ENCODE data around the gene HNMT. TPM values are rescaled to one million over a fixed set of nuclear protein-coding genes. Genes with fewer than 3 reads are reported as not detected.
A peak's percentile ranks its signal among the peaks of the same experiment; 100 is the strongest.

The HNMT gene
- total and polyA plus RNA-seq, 2 of the 13 experiments (the other 11 are each of a cell fraction or from before 2014, with no cell fraction given): 279 to 309 TPM

DNA sequence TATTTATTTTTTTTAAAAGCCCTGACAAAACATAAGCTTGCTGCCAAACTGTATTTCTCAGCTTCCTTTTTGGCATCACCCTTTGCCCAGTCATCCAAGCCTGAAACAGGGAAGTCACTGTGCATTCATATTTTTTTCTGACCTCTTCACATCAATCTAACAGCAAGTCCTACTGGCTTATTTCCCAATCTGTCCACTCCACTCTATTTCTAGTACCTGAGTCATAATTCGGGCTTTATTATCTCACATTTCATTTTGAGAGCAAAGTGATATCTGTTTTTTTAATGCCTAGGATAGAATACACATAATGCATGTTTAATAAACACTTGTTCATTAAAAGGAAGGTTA lies 5.1 kb downstream of the HNMT start (continued):
- TF ChIP-seq, protein P1, sequence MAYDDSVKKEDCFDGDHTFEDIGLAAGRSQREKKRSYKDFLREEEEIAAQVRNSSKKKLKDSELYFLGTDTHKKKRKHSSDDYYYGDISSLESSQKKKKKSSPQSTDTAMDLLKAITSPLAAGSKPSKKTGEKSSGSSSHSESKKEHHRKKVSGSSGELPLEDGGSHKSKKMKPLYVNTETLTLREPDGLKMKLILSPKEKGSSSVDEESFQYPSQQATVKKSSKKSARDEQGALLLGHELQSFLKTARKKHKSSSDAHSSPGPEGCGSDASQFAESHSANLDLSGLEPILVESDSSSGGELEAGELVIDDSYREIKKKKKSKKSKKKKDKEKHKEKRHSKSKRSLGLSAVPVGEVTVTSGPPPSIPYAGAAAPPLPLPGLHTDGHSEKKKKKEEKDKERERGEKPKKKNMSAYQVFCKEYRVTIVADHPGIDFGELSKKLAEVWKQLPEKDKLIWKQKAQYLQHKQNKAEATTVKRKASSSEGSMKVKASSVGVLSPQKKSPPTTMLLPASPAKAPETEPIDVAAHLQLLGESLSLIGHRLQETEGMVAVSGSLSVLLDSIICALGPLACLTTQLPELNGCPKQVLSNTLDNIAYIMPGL (CRISPR knock-in tag; IDR thresholded peaks at IDR 0.05; ENCODE audit: borderline replicate concordance in 1 of 2, low read depth in 1 of 2): 0 out of 4 replicates have a peak, but pooled peaks have one; percentile 0 to 17
- 0 out of 2 replicates have a peak, but pooled peaks have one; percentile 11 for TF ChIP-seq PAF1 (CRISPR knock-in tag; IDR thresholded peaks at IDR 0.05)
- TF ChIP-seq, protein P2, sequence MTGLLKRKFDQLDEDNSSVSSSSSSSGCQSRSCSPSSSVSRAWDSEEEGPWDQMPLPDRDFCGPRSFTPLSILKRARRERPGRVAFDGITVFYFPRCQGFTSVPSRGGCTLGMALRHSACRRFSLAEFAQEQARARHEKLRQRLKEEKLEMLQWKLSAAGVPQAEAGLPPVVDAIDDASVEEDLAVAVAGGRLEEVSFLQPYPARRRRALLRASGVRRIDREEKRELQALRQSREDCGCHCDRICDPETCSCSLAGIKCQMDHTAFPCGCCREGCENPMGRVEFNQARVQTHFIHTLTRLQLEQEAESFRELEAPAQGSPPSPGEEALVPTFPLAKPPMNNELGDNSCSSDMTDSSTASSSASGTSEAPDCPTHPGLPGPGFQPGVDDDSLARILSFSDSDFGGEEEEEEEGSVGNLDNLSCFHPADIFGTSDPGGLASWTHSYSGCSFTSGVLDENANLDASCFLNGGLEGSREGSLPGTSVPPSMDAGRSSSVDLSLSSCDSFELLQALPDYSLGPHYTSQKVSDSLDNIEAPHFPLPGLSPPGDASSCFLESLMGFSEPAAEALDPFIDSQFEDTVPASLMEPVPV (CRISPR knock-in tag; IDR thresholded peaks at IDR 0.05): no peak
- TF ChIP-seq ZNF501 (CRISPR knock-in tag; IDR thresholded peaks at IDR 0.05): no peak
- no peak for TF ChIP-seq SATB2 (CRISPR knock-in tag; IDR thresholded peaks at IDR 0.05)
- TF ChIP-seq, protein P3, sequence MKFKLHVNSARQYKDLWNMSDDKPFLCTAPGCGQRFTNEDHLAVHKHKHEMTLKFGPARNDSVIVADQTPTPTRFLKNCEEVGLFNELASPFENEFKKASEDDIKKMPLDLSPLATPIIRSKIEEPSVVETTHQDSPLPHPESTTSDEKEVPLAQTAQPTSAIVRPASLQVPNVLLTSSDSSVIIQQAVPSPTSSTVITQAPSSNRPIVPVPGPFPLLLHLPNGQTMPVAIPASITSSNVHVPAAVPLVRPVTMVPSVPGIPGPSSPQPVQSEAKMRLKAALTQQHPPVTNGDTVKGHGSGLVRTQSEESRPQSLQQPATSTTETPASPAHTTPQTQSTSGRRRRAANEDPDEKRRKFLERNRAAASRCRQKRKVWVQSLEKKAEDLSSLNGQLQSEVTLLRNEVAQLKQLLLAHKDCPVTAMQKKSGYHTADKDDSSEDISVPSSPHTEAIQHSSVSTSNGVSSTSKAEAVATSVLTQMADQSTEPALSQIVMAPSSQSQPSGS (CRISPR knock-in tag; IDR thresholded peaks at IDR 0.05): no peak
- TF ChIP-seq, protein P4, sequence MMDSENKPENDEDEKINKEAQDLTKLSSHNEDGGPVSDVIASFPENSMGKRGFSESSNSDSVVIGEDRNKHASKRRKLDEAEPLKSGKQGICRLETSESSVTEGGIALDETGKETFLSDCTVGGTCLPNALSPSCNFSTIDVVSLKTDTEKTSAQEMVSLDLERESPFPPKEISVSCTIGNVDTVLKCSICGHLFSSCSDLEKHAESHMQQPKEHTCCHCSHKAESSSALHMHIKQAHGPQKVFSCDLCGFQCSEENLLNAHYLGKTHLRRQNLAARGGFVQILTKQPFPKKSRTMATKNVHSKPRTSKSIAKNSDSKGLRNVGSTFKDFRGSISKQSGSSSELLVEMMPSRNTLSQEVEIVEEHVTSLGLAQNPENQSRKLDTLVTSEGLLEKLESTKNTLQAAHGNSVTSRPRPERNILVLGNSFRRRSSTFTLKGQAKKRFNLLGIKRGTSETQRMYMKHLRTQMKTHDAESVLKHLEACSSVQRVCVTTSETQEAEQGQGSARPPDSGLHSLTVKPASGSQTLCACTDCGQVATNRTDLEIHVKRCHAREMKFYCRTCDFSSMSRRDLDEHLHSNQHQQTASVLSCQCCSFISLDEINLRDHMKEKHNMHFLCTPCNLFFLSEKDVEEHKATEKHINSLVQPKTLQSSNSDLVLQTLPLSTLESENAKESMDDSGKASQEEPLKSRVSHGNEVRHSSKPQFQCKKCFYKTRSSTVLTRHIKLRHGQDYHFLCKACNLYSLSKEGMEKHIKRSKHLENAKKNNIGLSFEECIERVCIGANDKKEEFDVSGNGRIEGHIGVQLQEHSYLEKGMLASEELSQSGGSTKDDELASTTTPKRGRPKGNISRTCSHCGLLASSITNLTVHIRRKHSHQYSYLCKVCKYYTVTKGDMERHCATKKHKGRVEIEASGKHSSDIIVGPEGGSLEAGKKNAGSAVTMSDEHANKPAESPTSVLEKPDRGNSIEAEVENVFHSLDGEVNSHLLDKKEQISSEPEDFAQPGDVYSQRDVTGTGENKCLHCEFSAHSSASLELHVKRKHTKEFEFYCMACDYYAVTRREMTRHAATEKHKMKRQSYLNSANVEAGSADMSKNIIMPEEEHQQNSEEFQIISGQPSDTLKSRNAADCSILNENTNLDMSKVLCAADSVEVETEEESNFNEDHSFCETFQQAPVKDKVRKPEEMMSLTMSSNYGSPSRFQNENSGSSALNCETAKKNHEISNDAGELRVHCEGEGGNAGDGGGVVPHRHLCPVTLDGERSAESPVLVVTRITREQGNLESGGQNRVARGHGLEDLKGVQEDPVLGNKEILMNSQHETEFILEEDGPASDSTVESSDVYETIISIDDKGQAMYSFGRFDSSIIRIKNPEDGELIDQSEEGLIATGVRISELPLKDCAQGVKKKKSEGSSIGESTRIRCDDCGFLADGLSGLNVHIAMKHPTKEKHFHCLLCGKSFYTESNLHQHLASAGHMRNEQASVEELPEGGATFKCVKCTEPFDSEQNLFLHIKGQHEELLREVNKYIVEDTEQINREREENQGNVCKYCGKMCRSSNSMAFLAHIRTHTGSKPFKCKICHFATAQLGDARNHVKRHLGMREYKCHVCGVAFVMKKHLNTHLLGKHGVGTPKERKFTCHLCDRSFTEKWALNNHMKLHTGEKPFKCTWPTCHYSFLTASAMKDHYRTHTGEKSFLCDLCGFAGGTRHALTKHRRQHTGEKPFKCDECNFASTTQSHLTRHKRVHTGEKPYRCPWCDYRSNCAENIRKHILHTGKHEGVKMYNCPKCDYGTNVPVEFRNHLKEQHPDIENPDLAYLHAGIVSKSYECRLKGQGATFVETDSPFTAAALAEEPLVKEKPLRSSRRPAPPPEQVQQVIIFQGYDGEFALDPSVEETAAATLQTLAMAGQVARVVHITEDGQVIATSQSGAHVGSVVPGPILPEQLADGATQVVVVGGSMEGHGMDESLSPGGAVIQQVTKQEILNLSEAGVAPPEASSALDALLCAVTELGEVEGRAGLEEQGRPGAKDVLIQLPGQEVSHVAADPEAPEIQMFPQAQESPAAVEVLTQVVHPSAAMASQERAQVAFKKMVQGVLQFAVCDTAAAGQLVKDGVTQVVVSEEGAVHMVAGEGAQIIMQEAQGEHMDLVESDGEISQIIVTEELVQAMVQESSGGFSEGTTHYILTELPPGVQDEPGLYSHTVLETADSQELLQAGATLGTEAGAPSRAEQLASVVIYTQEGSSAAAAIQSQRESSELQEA (CRISPR knock-in tag; IDR thresholded peaks at IDR 0.05; ENCODE audit: not compliant biosample characterization): no peak
- TF ChIP-seq SRSF4 (IDR thresholded peaks at IDR 0.05; ENCODE audit: low read depth, low read length, poor library complexity, severe bottlenecking): no peak
- TF ChIP-seq ZNF746 (CRISPR knock-in tag; IDR thresholded peaks at IDR 0.05): no peak
- no peak for TF ChIP-seq SIN3B (IDR thresholded peaks at IDR 0.05; ENCODE audit: low read length)
- no peak for TF ChIP-seq ZNF234 (CRISPR knock-in tag; conservative IDR thresholded peaks at IDR 0.05)
- 0 out of 2 replicates have a peak, but pooled peaks have one; percentile 4 for TF ChIP-seq GATAD1 (CRISPR knock-in tag; IDR thresholded peaks at IDR 0.05)

Measured in HepG2 (cell line).